Aorta (tissue), 5 donors: Measurements from ENCODE around the gene HAUS7. TPM values are rescaled to one million over a fixed set of nuclear protein-coding genes. Genes with fewer than 3 reads are reported as not detected.

Source experiments
- ATAC-seq: fragments of 200-7000 bp; cut with Tn5 transposase; one replicate; pipeline ENCODE4 v1.9.1; 2022; ENCODE audit warnings: moderate library complexity; ENCODE audit not compliant: low FRiP score
- DNase-seq, 2 donors: peaks; one replicate each; pipeline ENCODE4 v3.0.0-alpha.2; 2020
- H3K27ac ChIP-seq, 2 donors: one replicate each; pipeline ENCODE4 v1.5.1; 2013; ENCODE audit warnings: low read length in 2 of 2, mild to moderate bottlenecking in 2 of 2, moderate library complexity in 2 of 2, control low read depth in 1 of 2, inconsistent platforms in 1 of 2, low read depth in 1 of 2
- H3K27me3 ChIP-seq, 2 donors: one replicate each; pipeline ENCODE4 v1.6.1; 2013; ENCODE audit warnings: control low read depth in 1 of 2, low read length in 1 of 2, mild to moderate bottlenecking in 1 of 2, moderate library complexity in 1 of 2; ENCODE audit not compliant: insufficient read depth in 2 of 2, control insufficient read depth in 1 of 2
- H3K36me3 ChIP-seq, 2 donors: one replicate each; pipeline ENCODE4 v1.6.1; 2013; ENCODE audit warnings: control low read depth in 1 of 2, low read length in 1 of 2, mild to moderate bottlenecking in 1 of 2; ENCODE audit not compliant: insufficient read depth in 2 of 2, control insufficient read depth in 1 of 2
- H3K4me1 ChIP-seq, 2 donors: one replicate each; pipeline ENCODE4 v1.6.1; 2013; ENCODE audit warnings: low read length in 2 of 2, control low read depth in 1 of 2, mild to moderate bottlenecking in 1 of 2, moderate library complexity in 1 of 2; ENCODE audit not compliant: insufficient read depth in 2 of 2, control insufficient read depth in 1 of 2
- H3K4me3 ChIP-seq, 2 donors: one replicate each; pipeline ENCODE4 v1.5.1; 2013; ENCODE audit warnings: low read length in 2 of 2, control low read depth in 1 of 2, mild to moderate bottlenecking in 1 of 2
- H3K9me3 ChIP-seq: one replicate; pipeline ENCODE4 v1.6.1; 2013; ENCODE audit warnings: mild to moderate bottlenecking, low read length; ENCODE audit not compliant: control insufficient read depth
- WGBS, 2 donors: extraction: QIAGEN DNeasy Blood & Tissue Kit; methylation state at CpG; one replicate each; pipeline ENCODE4 v1.1.7; 2013; 5-methylcytosine and 5-hydroxymethylcytosine counted together
- intact Hi-C, 2 donors: fragments of 100-400 bp; cut with DNase I; formaldehyde crosslinking; loops; one replicate each; pipeline versions ENCODE4 v1.14.2 to v1.15.0; 2022
- polyA plus RNA-seq, 2 donors: library from polyadenylated mRNA; stranded (reverse); fragments of 200-250 nt; gene quantifications; one replicate each; pipeline ENCODE4 v1.2.3, GENCODE V29; 2013
- total RNA-seq, 2 donors: library from RNA; stranded (reverse); fragmentation: NEBNext Ultra II Directional; extraction: Animal tissue kit (Norgen Biotek cat#: 25700); gene quantifications; one replicate each; pipeline ENCODE4 v1.2.1, GENCODE V29; 2021
- donor health status: healthy with polysubstance abuse.
- donor health status: Bipolar disorder and iron deficiency.
- donor health status: DM: no; HTN: no; CAD: no.
- donor health status: DM: no; HTN: no; CAD: no.
- donor health status: DM: yes; HTN: yes; CAD: no.

Gene HAUS7
- total and polyA plus RNA-seq, 4 donors, result 33.1 to 686 (median 55.3) TPM

- ATAC-seq (no peak), DNase-seq (no peak)
- H3K9me3 ChIP-seq, result no peaks in the 10 kb centered on the region
- H3K27me3 ChIP-seq, result no peaks in the 10 kb centered on the region
- intact Hi-C loops, result no loop called here
- H3K36me3 ChIP-seq, result no peaks in the 10 kb centered on the region
- 7 to 33% methylated on average over 8 of the region's 8 CpGs for WGBS, 2 donors
- no peaks in the 10 kb centered on the region for H3K4me1 ChIP-seq
- no peak overlapping the region for H3K4me3 ChIP-seq
- peak overlapping the region in 1 of 2 donors; percentile 79 for H3K27ac ChIP-seq
Measured at GRCh38 chrX:153501530-153501929, 31.2 kb upstream of the HAUS7 start.

- peak overlapping the region in 1 of 2 donors; percentile 79 for H3K27ac ChIP-seq
- no peak for DNase-seq
- no peaks in the 10 kb centered on the region for H3K9me3 ChIP-seq
- no peaks in the 10 kb centered on the region for H3K36me3 ChIP-seq
- H3K27me3 ChIP-seq, result no peaks in the 10 kb centered on the region
- 32 to 59% methylated on average over 9 of the region's 9 CpGs for WGBS, 2 donors
- intact Hi-C loops, result no loop called here
- H3K4me1 ChIP-seq, result no peaks in the 10 kb centered on the region
- H3K4me3 ChIP-seq, result no peak overlapping the region
- no peak for ATAC-seq
Measured at GRCh38 chrX:153500676-153501280, 30.4 kb upstream of the HAUS7 start.

- WGBS, 2 donors, result 5 to 30% methylated on average over 17 of the region's 17 CpGs
- no peak for DNase-seq
- Histone ChIP-seq H3K4me1 (no peaks in the 10 kb centered on the region), H3K27ac (peak overlapping the region in 1 of 2 donors; percentile 62), H3K27me3 (no peaks in the 10 kb centered on the region), H3K9me3 (no peaks in the 10 kb centered on the region), H3K36me3 (no peaks in the 10 kb centered on the region), H3K4me3 (no peak overlapping the region)
- intact Hi-C loops, result no loop called here
- peak; percentile 28 for ATAC-seq
Measured at GRCh38 chrX:153499876-153500275, 29.5 kb upstream of the HAUS7 start.

- Histone ChIP-seq H3K9me3 (no peaks in the 10 kb centered on the region), H3K4me1 (no peaks in the 10 kb centered on the region), H3K27me3 (no peaks in the 10 kb centered on the region), H3K36me3 (no peaks in the 10 kb centered on the region), H3K4me3 (no peak overlapping the region), H3K27ac (peak overlapping the region in 1 of 2 donors; percentile 62)
- intact Hi-C loops, result no loop called here
- DNase-seq, result no peak
- ATAC-seq, result no peak
- WGBS, 2 donors, result 5 to 45% methylated on average over 15 of the region's 15 CpGs
Measured at GRCh38 chrX:153499341-153499740, 29.0 kb upstream of the HAUS7 start.

GRCh38 chrX:153498453-153498852 is 28.1 kb upstream of the HAUS7 start:
- Histone ChIP-seq H3K36me3 (no peaks in the 10 kb centered on the region), H3K27ac (no peak overlapping the region), H3K4me1 (no peaks in the 10 kb centered on the region), H3K4me3 (no peak overlapping the region), H3K27me3 (no peaks in the 10 kb centered on the region), H3K9me3 (no peaks in the 10 kb centered on the region)
- intact Hi-C loops, result no loop called here
- DNase-seq (no peak), ATAC-seq (no peak)
- WGBS, 2 donors, result 13 to 46% methylated on average over 7 of the region's 7 CpGs

- no peaks in the 10 kb centered on the region for H3K27me3 ChIP-seq
- H3K4me3 ChIP-seq, result peak overlapping the region; percentile 48 to 79
- no peaks in the 10 kb centered on the region for H3K9me3 ChIP-seq
- no peaks in the 10 kb centered on the region for H3K36me3 ChIP-seq
- WGBS, 2 donors, result 3 to 45% methylated on average over 7 to 8 of the region's 8 CpGs
- ATAC-seq, result no peak
- H3K4me1 ChIP-seq, result no peaks in the 10 kb centered on the region
- no peak for DNase-seq
- H3K27ac ChIP-seq, result peak overlapping the region in 1 of 2 donors; percentile 80
- intact Hi-C loops, result loop anchor here in 1 of 2 donors (1.0 kb wide), 1 partner anchor 25 kb away; no protein-coding TSS in a partner anchor
Measured at GRCh38 chrX:153496590-153496959, 26.2 kb upstream of the HAUS7 start.

GRCh38 chrX:153495903-153496589 is 25.7 kb upstream of the HAUS7 start:
- 6 to 49% methylated on average over 18 of the region's 18 CpGs for WGBS, 2 donors
- peak overlapping the region in 1 of 2 donors; percentile 80 for H3K27ac ChIP-seq
- intact Hi-C loops, result loop anchor here in 1 of 2 donors (1.0 kb wide), 1 partner anchor 25 kb away; no protein-coding TSS in a partner anchor
- no peaks in the 10 kb centered on the region for H3K4me1 ChIP-seq
- DNase-seq (no peak), ATAC-seq (no peak)
- peak overlapping the region; percentile 48 to 79 for H3K4me3 ChIP-seq
- H3K36me3 ChIP-seq, result no peaks in the 10 kb centered on the region
- no peaks in the 10 kb centered on the region for H3K9me3 ChIP-seq
- no peaks in the 10 kb centered on the region for H3K27me3 ChIP-seq

GRCh38 chrX:153495362-153495751 is 25.0 kb upstream of the HAUS7 start:
- Histone ChIP-seq H3K4me3 (peak overlapping the region; percentile 48 to 79), H3K9me3 (no peaks in the 10 kb centered on the region), H3K27ac (peak overlapping the region in 1 of 2 donors; percentile 80), H3K4me1 (no peaks in the 10 kb centered on the region), H3K36me3 (no peaks in the 10 kb centered on the region), H3K27me3 (no peaks in the 10 kb centered on the region)
- intact Hi-C loops, result no loop called here
- WGBS, 2 donors, result 4 to 37% methylated on average over 17 of the region's 17 CpGs
- ATAC-seq (peak; percentile 49), DNase-seq (peak in 1 of 2 donors; percentile 87)
